Endodermal cell (in vitro differentiated cells): ENCODE measurements around the gene ME3. TPM values are rescaled to one million over a fixed set of nuclear protein-coding genes. Genes with fewer than 3 reads are reported as not detected.

Experiments used
- DNase-seq: peaks from one replicate; pipeline ENCODE4 v3.0.0-alpha.2; 2017
- H3K27ac ChIP-seq: 2 replicates; pipeline ENCODE4 v1.5.1; 2013; ENCODE audit warnings: mild to moderate bottlenecking, low read depth, low read length, moderate library complexity
- H3K27me3 ChIP-seq: 2 replicates; pipeline ENCODE4 v1.6.1; 2013; ENCODE audit warnings: mild to moderate bottlenecking, low read length, moderate library complexity; ENCODE audit not compliant: insufficient read depth, control insufficient read depth, poor library complexity, severe bottlenecking
- H3K36me3 ChIP-seq: 2 replicates; pipeline ENCODE4 v1.7.0; 2013; ENCODE audit warnings: mild to moderate bottlenecking, low read length, moderate library complexity; ENCODE audit not compliant: control insufficient read depth, insufficient read depth
- H3K4me1 ChIP-seq: one replicate; pipeline ENCODE4 v1.7.0; 2013; ENCODE audit warnings: low read length; ENCODE audit not compliant: control insufficient read depth, insufficient read depth
- H3K4me3 ChIP-seq: 2 replicates; pipeline ENCODE4 v1.5.1; 2013; ENCODE audit warnings: mild to moderate bottlenecking, low read length, moderate library complexity
- H3K9ac ChIP-seq: 2 replicates; pipeline ENCODE4 v1.6.1; 2013; ENCODE audit warnings: mild to moderate bottlenecking, low read length, moderate library complexity; ENCODE audit not compliant: poor library complexity, severe bottlenecking; ENCODE audit errors: extremely low read depth
- H3K9me3 ChIP-seq: 2 replicates; pipeline ENCODE4 v1.6.1; 2013; ENCODE audit warnings: mild to moderate bottlenecking, low read length, moderate library complexity; ENCODE audit not compliant: control insufficient read depth
- H3K27ac Mint-ChIP-seq: 2 replicates; pipeline ENCODE4 v1.8.0; 2020; ENCODE audit warnings: mixed read lengths
- H3K27me3 Mint-ChIP-seq: 2 replicates; pipeline ENCODE4 v1.8.0; 2021; ENCODE audit warnings: mild to moderate bottlenecking, mixed read lengths; ENCODE audit not compliant: insufficient read depth
- H3K36me3 Mint-ChIP-seq: 2 replicates; pipeline ENCODE4 v1.8.0; 2020; ENCODE audit warnings: low read depth, mixed read lengths
- H3K4me1 Mint-ChIP-seq: 2 replicates; pipeline ENCODE4 v1.8.0; 2020; ENCODE audit warnings: mixed read lengths
- H3K4me3 Mint-ChIP-seq: 2 replicates; pipeline ENCODE4 v1.8.0; 2020; ENCODE audit warnings: mild to moderate bottlenecking, moderate library complexity, mixed read lengths
- H3K9me3 Mint-ChIP-seq: 2 replicates; pipeline ENCODE4 v1.8.0; 2020; ENCODE audit warnings: mild to moderate bottlenecking, mixed read lengths
- CTCF ChIP-seq: fragments of 200-600 bp; sonication (generic); conservative IDR thresholded peaks from 2 replicates; pipeline ENCODE4 v1.5.0; 2021; ENCODE audit warnings: antibody characterized with exemption, mild to moderate bottlenecking
- WGBS, 2 experiments: methylation state at CpG; one replicate each; pipeline versions ENCODE4 v1.1.5 to v1.1.7; 2013; ENCODE audit warnings: missing lambda C conversion rate in 2 of 2, mixed read lengths in 1 of 2; ENCODE audit not compliant: insufficient coverage in 1 of 2, insufficient read length in 1 of 2; 5-methylcytosine and 5-hydroxymethylcytosine counted together
- total RNA-seq, 2 donors: library from RNA; stranded (reverse); fragmentation: NEBNext Ultra II Directional in 1 of 2; extraction: Animal tissue kit (Norgen Biotek cat#: 25700) in 1 of 2; gene quantifications; 2 replicates in 1 of 2; 3 replicates in 1 of 2; pipeline ENCODE4 v1.2.1, GENCODE V29; 2021

The ME3 gene
- total RNA-seq, 2 donors from 2014 or later, result 1.2 to 1.3 TPM

DNA sequence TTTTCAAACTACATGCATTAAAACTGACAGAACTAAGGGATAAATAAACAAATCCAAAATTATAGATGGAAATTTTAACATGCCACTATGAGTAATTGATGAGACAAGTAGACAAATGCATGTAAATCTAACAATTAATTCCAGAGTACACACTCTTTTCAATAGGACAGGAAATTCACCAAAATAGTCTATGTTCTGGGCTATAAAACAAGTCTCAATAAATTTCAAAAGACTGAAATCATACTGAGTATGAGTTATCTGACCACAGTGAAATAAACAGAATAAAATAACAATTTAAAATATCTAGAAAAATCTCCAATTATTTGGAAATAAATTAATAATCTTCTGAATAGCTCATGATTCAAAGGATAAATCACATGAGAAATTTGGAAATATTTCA is 38.5 kb upstream of the ME3 start:
- H3K27me3 ChIP-seq, result peaks cover 2% of the 10 kb centered on the region
- Mint-ChIP-seq H3K9me3 (peaks cover 11% of the 10 kb centered on the region), H3K27ac (no peak overlapping the region), H3K27me3 (peaks cover 3% of the 10 kb centered on the region), H3K36me3 (no peaks in the 10 kb centered on the region), H3K4me1 (peaks cover 17% of the 10 kb centered on the region), H3K4me3 (no peak overlapping the region)
- no peak overlapping the region for H3K27ac ChIP-seq
- no peaks in the 10 kb centered on the region for H3K36me3 ChIP-seq
- peaks cover 3% of the 10 kb centered on the region for H3K4me1 ChIP-seq
- peaks cover 15% of the 10 kb centered on the region for H3K9me3 ChIP-seq
- no peak for TF ChIP-seq CTCF
- no peak overlapping the region for H3K9ac ChIP-seq
- no peak for DNase-seq
- H3K4me3 ChIP-seq, result no peak overlapping the region

DNA sequence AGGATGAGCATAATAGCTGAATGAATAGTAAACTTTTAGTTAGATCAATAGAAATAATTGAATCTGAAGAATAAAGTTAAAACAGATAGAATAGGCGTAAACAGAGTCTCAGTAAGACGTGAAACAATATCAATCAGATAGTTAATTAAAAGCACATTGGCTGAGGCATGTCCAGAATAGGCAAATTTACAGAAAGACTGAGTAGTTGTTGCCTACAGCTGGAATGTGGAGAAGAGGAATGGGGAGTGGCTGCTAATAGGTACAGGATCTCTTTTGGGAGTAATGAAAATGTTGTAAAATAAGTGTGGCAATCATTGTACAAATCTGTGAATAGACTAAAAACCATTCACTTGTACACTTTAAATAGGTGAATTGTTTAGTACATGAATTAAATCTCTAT is 36.3 kb upstream of the ME3 start:
- Mint-ChIP-seq H3K27me3 (peaks cover 14% of the 10 kb centered on the region), H3K4me3 (no peak overlapping the region)

GRCh38 chr11:86706338-86707131 is 34.1 kb upstream of the ME3 start:
- peaks cover 15% of the 10 kb centered on the region for H3K9me3 ChIP-seq
- H3K4me1 Mint-ChIP-seq, result peaks cover 32% of the 10 kb centered on the region
- H3K4me3 Mint-ChIP-seq, result no peak overlapping the region
- no peak overlapping the region for H3K27ac Mint-ChIP-seq
- peaks cover 22% of the 10 kb centered on the region for H3K27me3 ChIP-seq
- H3K27me3 Mint-ChIP-seq, result peaks cover 12% of the 10 kb centered on the region
- no peaks in the 10 kb centered on the region for H3K36me3 Mint-ChIP-seq
- no peak overlapping the region for H3K27ac ChIP-seq
- no peak for DNase-seq
- no peaks in the 10 kb centered on the region for H3K36me3 ChIP-seq
- 77 to 80% methylated on average over 1 to 4 of the region's 5 CpGs for WGBS, 2 experiments
- TF ChIP-seq CTCF, result no peak
- H3K9ac ChIP-seq, result no peak overlapping the region
- peaks cover 6% of the 10 kb centered on the region for H3K4me1 ChIP-seq
- no peak overlapping the region for H3K4me3 ChIP-seq
- peaks cover 11% of the 10 kb centered on the region for H3K9me3 Mint-ChIP-seq

More for the DNA sequence above, 36.3 kb upstream of the ME3 start:
- Mint-ChIP-seq H3K36me3 (no peaks in the 10 kb centered on the region), H3K4me1 (peaks cover 16% of the 10 kb centered on the region), H3K9me3 (peaks cover 11% of the 10 kb centered on the region), H3K27ac (no peak overlapping the region)
- H3K27me3 ChIP-seq, result peaks cover 20% of the 10 kb centered on the region
- H3K9me3 ChIP-seq, result peaks cover 15% of the 10 kb centered on the region
- peaks cover 3% of the 10 kb centered on the region for H3K4me1 ChIP-seq
- no peak overlapping the region for H3K4me3 ChIP-seq
- H3K9ac ChIP-seq, result no peak overlapping the region
- H3K27ac ChIP-seq, result no peak overlapping the region
- DNase-seq, result no peak
- 92 to 93% methylated on average over 2 of the region's 2 CpGs for WGBS, 2 experiments
- TF ChIP-seq CTCF, result no peak
- H3K36me3 ChIP-seq, result no peaks in the 10 kb centered on the region
